Lung (tissue), 12 donors: ENCODE results near the gene KRT23. TPM values are rescaled to one million over a fixed set of nuclear protein-coding genes. Genes with fewer than 3 reads are reported as not detected.

Experiments used
- ATAC-seq: fragments of 200-7000 bp; cut with Tn5 transposase; one replicate; pipeline ENCODE4 v1.9.1; 2020; ENCODE audit warnings: moderate number of reproducible peaks; ENCODE audit not compliant: insufficient read depth, low FRiP score
- DNase-seq, 3 donors: peaks; one replicate each; pipeline ENCODE4 v3.0.0-alpha.2; 2013 to 2017
- H3K27ac ChIP-seq, 2 donors: one replicate each; pipeline ENCODE4 v1.5.1; 2013; ENCODE audit warnings: mild to moderate bottlenecking in 2 of 2, moderate library complexity in 2 of 2, control low read depth in 1 of 2, inconsistent platforms in 1 of 2, low read depth in 1 of 2, low read length in 1 of 2
- H3K27me3 ChIP-seq, 3 donors: one replicate each; pipeline ENCODE4 v1.5.1; 2013; ENCODE audit warnings: low read length in 2 of 3; ENCODE audit not compliant: control insufficient read depth in 3 of 3, insufficient read depth in 3 of 3
- H3K36me3 ChIP-seq, 4 donors: one replicate each; pipeline ENCODE4 v1.5.1; 2013; ENCODE audit warnings: low read length in 4 of 4, mild to moderate bottlenecking in 1 of 4, moderate library complexity in 1 of 4; ENCODE audit not compliant: control insufficient read depth in 4 of 4, insufficient read depth in 4 of 4
- H3K4me1 ChIP-seq, 5 donors: one replicate each; pipeline ENCODE4 v1.5.1; 2013; ENCODE audit warnings: low read length in 5 of 5, mild to moderate bottlenecking in 2 of 5, moderate library complexity in 1 of 5; ENCODE audit not compliant: control insufficient read depth in 5 of 5, insufficient read depth in 5 of 5
- H3K4me3 ChIP-seq: one replicate; pipeline ENCODE4 v1.5.1; 2013; ENCODE audit warnings: mild to moderate bottlenecking, control low read depth, moderate library complexity
- H3K9ac ChIP-seq, 2 donors: one replicate each; pipeline ENCODE4 v1.5.1; 2013; ENCODE audit warnings: low read length in 2 of 2, control low read depth in 1 of 2; ENCODE audit not compliant: insufficient read depth in 1 of 2
- H3K9me3 ChIP-seq, 4 donors: one replicate each; pipeline ENCODE4 v1.5.1; 2013; ENCODE audit warnings: low read length in 3 of 4, mild to moderate bottlenecking in 1 of 4, moderate library complexity in 1 of 4; ENCODE audit not compliant: control insufficient read depth in 4 of 4, insufficient read depth in 3 of 4
- CTCF ChIP-seq: IDR thresholded peaks from 2 replicates; pipeline ENCODE4 v1.5.1; 2012; ENCODE audit warnings: mild to moderate bottlenecking; ENCODE audit errors: control extremely low read depth, extremely low read depth
- WGBS, 2 donors: extraction: QIAGEN DNeasy Blood & Tissue Kit; methylation state at CpG; one replicate each; pipeline ENCODE4 v1.1.7; 2013; 5-methylcytosine and 5-hydroxymethylcytosine counted together
- polyA plus RNA-seq, 2 donors: library from polyadenylated mRNA; stranded (reverse); fragments of 200-250 nt; gene quantifications; one replicate each; pipeline ENCODE4 v1.2.1, GENCODE V29; 2013
- total RNA-seq, 2 donors: library from RNA; depleted of rRNA in 1 of 2; stranded (reverse); fragments of >200 nt in 1 of 2; gene quantifications; one replicate each; pipeline ENCODE4 v1.2.1, GENCODE V29; 2014 to 2021
- donor health status: control.
- donor health status: control.
- donor health status: Bipolar disorder and iron deficiency.
- donor health status: healthy.
- donor health status: DM: yes; HTN: yes; CAD: no.

KRT23 gene
- total and polyA plus RNA-seq, 4 donors = 1.3 to 9.4 (median 2.0) TPM

GRCh38 chr17:40909755-40910154, 27.7 kb downstream of the KRT23 start:
- Histone ChIP-seq H3K4me1 (peaks cover 0 to 15% (median 0%) of the 10 kb centered on the region in 5 donors), H3K9ac (no peak overlapping the region), H3K27me3 (peaks cover 0 to 2% (median 0%) of the 10 kb centered on the region in 3 donors), H3K9me3 (no peaks in the 10 kb centered on the region), H3K4me3 (no peak overlapping the region), H3K27ac (no peak overlapping the region), H3K36me3 (no peaks in the 10 kb centered on the region)
- 40 to 47% methylated on average over 4 of the region's 4 CpGs for WGBS, 2 donors
- no peak for TF ChIP-seq CTCF
- DNase-seq (peak in 2 of 3 donors; percentile 6 to 39), ATAC-seq (peak; percentile 51)

DNA sequence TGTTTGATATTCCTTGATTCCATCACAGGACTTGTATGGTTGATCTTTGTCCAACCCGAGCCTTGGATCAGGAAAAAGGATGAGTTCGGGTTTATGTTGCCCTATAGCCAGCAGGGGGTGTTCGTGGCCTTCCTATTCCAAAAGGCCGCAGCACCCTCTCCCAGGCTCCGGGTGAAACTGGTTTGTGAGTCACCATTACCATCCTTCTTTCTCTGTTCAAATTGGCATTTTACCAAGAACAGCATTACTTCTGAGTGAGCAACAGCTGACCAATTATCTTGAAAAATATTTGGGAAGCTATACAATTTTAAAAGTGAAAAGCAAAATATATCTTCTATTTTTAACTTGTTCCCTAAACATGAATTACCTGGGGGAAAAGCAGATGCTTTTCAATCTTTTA, 28.1 kb downstream of the KRT23 start:
- H3K9ac ChIP-seq = no peak overlapping the region
- H3K27ac ChIP-seq = no peak overlapping the region
- no peaks in the 10 kb centered on the region for H3K9me3 ChIP-seq
- DNase-seq (peak; percentile 61 to 83 (median 78)), ATAC-seq (peak; percentile 90)
- no peaks in the 10 kb centered on the region for H3K36me3 ChIP-seq
- H3K4me1 ChIP-seq = peaks cover 0 to 15% (median 0%) of the 10 kb centered on the region in 5 donors
- WGBS, 2 donors = 1% methylated on average over 5 of the region's 5 CpGs
- no peak overlapping the region for H3K4me3 ChIP-seq
- H3K27me3 ChIP-seq = peaks cover 0 to 2% (median 0%) of the 10 kb centered on the region in 3 donors
- TF ChIP-seq CTCF = peak; percentile 50

- whole genome bisulfite sequencing, 2 donors = 88 to 96% methylated on average over 4 of the region's 4 CpGs
- H3K9ac ChIP-seq = no peak overlapping the region
- H3K4me3 ChIP-seq = no peak overlapping the region
- TF ChIP-seq CTCF = no peak
- H3K4me1 ChIP-seq = peaks cover 0 to 15% (median 0%) of the 10 kb centered on the region in 5 donors
- no peak overlapping the region for H3K27ac ChIP-seq
- no peaks in the 10 kb centered on the region for H3K36me3 ChIP-seq
- no peak for ATAC-seq
- no peak for DNase-seq
- H3K9me3 ChIP-seq = no peaks in the 10 kb centered on the region
- H3K27me3 ChIP-seq = peaks cover 0 to 2% (median 0%) of the 10 kb centered on the region in 3 donors
Measured at GRCh38 chr17:40906613-40907012, 30.8 kb downstream of the KRT23 start.

- DNase-seq (no peak), ATAC-seq (no peak)
- TF ChIP-seq CTCF = no peak
- Histone ChIP-seq H3K27ac (no peak overlapping the region), H3K4me3 (no peak overlapping the region), H3K27me3 (peaks cover 0 to 2% (median 0%) of the 10 kb centered on the region in 3 donors), H3K9ac (no peak overlapping the region), H3K4me1 (peaks cover 0 to 9% (median 0%) of the 10 kb centered on the region in 5 donors), H3K36me3 (no peaks in the 10 kb centered on the region), H3K9me3 (no peaks in the 10 kb centered on the region)
- WGBS, 2 donors = 86 to 97% methylated on average over 5 of the region's 5 CpGs
Measured at GRCh38 chr17:40905370-40905769, 32.1 kb downstream of the KRT23 start.
